Activated naive CD4-positive, alpha-beta T cell (primary cell): ENCODE data around the gene TDRD3.

Experiments used
- DNase-seq, 4 experiments: peaks; one replicate each; lab custom pipeline; 2025; lab: John Stamatoyannopoulos, UW

TDRD3 gene

GRCh38 chr13:60575142-60575541 lies 178.1 kb downstream of the TDRD3 start:
- DNase-seq, result no peak

GRCh38 chr13:60577761-60578160 lies 180.7 kb downstream of the TDRD3 start:
- no peak for DNase-seq

GRCh38 chr13:60583196-60583888 lies 186.3 kb downstream of the TDRD3 start:
- no peak for DNase-seq

- no peak for DNase-seq
Observed at GRCh38 chr13:60583911-60584753, 187.1 kb downstream of the TDRD3 start.

GRCh38 chr13:60584976-60585375 lies 188.0 kb downstream of the TDRD3 start:
- DNase-seq, result no peak

- no peak for DNase-seq
Observed at GRCh38 chr13:60590800-60591747, 194.1 kb downstream of the TDRD3 start.

GRCh38 chr13:60603049-60603448 lies 206.0 kb downstream of the TDRD3 start:
- DNase-seq, result no peak

GRCh38 chr13:60604058-60604457 lies 207.0 kb downstream of the TDRD3 start:
- DNase-seq, result no peak

- no peak for DNase-seq
Observed at GRCh38 chr13:60608954-60609353, 211.9 kb downstream of the TDRD3 start.

GRCh38 chr13:60611523-60611922 lies 214.5 kb downstream of the TDRD3 start:
- no peak for DNase-seq

GRCh38 chr13:60612593-60612992 lies 215.6 kb downstream of the TDRD3 start:
- DNase-seq, result no peak

- DNase-seq, result no peak
Observed at GRCh38 chr13:60613080-60613479, 216.1 kb downstream of the TDRD3 start.

GRCh38 chr13:60617991-60618733 lies 221.1 kb downstream of the TDRD3 start:
- no peak for DNase-seq

GRCh38 chr13:60619461-60619860 lies 222.4 kb downstream of the TDRD3 start:
- DNase-seq, result no peak

GRCh38 chr13:60620611-60621395 lies 223.8 kb downstream of the TDRD3 start:
- DNase-seq, result no peak

GRCh38 chr13:60623151-60623550 lies 226.1 kb downstream of the TDRD3 start:
- no peak for DNase-seq
